ENCODE measurements around the gene KCND1.

KCND1 gene

DNA sequence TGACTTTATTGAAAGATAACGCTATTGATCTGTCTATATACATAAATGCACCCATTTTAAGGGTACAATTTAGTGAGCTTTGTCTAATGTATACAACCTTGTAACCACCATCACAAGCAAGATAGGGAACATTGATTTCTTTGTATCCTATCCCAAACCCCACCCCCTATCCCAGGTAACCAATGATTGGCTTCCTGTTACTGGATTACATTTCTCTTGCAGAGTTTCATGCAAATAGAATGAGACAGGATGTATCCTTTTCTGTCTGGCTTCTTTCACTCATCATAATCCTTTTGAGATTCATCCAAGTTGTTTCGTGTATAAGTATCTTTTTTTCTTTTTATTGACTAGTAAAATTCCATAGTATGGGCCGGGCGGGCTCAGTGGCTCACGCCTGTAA is 32.1 kb upstream of the KCND1 start:
- Histone ChIP-seq H3K9ac (ENCODE audit: low read length) (no peak overlapping the region), H3K9me3 (ENCODE audit: insufficient read depth, low read length) (no peaks in the 10 kb centered on the region), H3K9me2 (replicated peaks; ENCODE audit: insufficient read depth, low read length) (no peaks in the 10 kb centered on the region), H3F3A (ENCODE audit: insufficient read depth) (peaks cover 6% of the 10 kb centered on the region; the same call in 1 of the 2 replicates), H3K36me3 (ENCODE audit: low read length) (no peaks in the 10 kb centered on the region), H3K79me2 (ENCODE audit: insufficient read depth, low read length) (peaks cover 8% of the 10 kb centered on the region; the same call in 1 of the 2 replicates), H3K27ac (ENCODE audit: low read depth, low read length) (no peak overlapping the region), H2AFZ (ENCODE audit: low read depth, low read length, severe bottlenecking) (no peak overlapping the region), H3K27me3 (ENCODE audit: low read length) (no peaks in the 10 kb centered on the region), H4K20me1 (ENCODE audit: low read depth, low read length) (no peaks in the 10 kb centered on the region), H3K4me2 (ENCODE audit: low read depth, low read length, poor library complexity, severe bottlenecking) (no peak overlapping the region), H3K4me3 (ENCODE audit: insufficient read depth, low read length, poor library complexity, severe bottlenecking) (no peak overlapping the region)
- no peak for TF ChIP-seq EZH2phosphoT487 (conservative IDR thresholded peaks at IDR 0.05; ENCODE audit: low read length)
- TF ChIP-seq, protein P1, sequence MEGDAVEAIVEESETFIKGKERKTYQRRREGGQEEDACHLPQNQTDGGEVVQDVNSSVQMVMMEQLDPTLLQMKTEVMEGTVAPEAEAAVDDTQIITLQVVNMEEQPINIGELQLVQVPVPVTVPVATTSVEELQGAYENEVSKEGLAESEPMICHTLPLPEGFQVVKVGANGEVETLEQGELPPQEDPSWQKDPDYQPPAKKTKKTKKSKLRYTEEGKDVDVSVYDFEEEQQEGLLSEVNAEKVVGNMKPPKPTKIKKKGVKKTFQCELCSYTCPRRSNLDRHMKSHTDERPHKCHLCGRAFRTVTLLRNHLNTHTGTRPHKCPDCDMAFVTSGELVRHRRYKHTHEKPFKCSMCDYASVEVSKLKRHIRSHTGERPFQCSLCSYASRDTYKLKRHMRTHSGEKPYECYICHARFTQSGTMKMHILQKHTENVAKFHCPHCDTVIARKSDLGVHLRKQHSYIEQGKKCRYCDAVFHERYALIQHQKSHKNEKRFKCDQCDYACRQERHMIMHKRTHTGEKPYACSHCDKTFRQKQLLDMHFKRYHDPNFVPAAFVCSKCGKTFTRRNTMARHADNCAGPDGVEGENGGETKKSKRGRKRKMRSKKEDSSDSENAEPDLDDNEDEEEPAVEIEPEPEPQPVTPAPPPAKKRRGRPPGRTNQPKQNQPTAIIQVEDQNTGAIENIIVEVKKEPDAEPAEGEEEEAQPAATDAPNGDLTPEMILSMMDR (IDR thresholded peaks at IDR 0.05; ENCODE audit: insufficient read depth, low read length, poor library complexity, severe bottlenecking), result no peak

DNA sequence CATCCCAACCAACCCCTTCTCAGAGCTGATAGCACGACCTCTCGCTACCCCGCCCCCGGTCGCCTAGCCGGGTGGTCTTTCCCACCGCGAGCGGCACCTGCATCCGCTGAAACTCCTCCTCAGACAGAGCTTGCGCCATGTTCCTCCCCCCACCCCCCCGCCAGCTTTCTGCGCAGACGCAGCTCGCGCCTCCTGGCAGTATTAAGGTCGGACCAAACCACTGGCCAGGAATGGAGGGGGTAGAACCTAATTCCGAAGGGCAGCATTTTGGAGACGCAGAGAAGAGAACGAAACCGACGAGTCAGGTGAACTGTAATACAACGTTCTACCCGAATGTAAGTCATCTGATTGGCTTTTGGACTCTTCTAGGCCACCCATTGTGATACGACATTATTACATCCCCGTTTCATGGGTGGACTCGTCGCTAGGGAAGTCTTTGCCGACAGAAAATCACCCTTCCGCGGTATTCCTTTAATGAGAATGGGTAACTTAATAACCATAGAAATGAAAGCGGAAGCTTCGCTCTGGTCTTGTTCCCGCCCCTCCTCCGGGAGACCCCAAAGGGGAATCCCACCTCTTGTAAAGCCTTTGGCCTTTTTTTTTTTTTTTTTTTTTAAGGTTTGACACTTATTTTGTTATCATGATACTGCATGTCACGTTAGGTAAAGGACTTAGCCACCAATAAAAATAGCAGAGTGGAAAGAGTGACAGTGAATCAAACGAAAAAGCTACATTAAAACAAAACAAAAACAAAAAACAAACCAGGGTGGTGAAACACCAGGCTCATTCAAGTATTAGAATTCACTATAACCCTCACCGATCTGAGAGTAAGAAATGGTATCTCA is 30.7 kb upstream of the KCND1 start, which contains the start of gene GRIPAP1:
Gene GRIPAP1, minus strand, starts transcription at position 174 of the 845 bp plus-strand sequence. Its CDS starts 35 bp downstream, at position 139.
- Histone ChIP-seq H4K20me1 (ENCODE audit: low read depth, low read length) (no peaks in the 10 kb centered on the region), H3K4me3 (ENCODE audit: insufficient read depth, low read length, poor library complexity, severe bottlenecking) (peak within 1 kb of the TSS; percentile 96), H3F3A (ENCODE audit: insufficient read depth) (peaks cover 6% of the 10 kb centered on the region; the same call in 1 of the 2 replicates), H3K9me2 (replicated peaks; ENCODE audit: insufficient read depth, low read length) (no peaks in the 10 kb centered on the region), H3K27me3 (ENCODE audit: low read length) (no peaks in the 10 kb centered on the region), H3K27ac (ENCODE audit: low read depth, low read length) (peak within 1 kb of the TSS; percentile 82), H3K9me3 (ENCODE audit: insufficient read depth, low read length) (no peaks in the 10 kb centered on the region), H3K79me2 (ENCODE audit: insufficient read depth, low read length) (peaks cover 8% of the 10 kb centered on the region; the same call in 1 of the 2 replicates), H3K4me2 (ENCODE audit: low read depth, low read length, poor library complexity, severe bottlenecking) (peak within 1 kb of the TSS; percentile 75), H3K9ac (ENCODE audit: low read length) (peak within 1 kb of the TSS; percentile 91), H3K36me3 (ENCODE audit: low read length) (no peaks in the 10 kb centered on the region), H2AFZ (ENCODE audit: low read depth, low read length, severe bottlenecking) (peak within 1 kb of the TSS; percentile 94)
- TF ChIP-seq, protein P1 (IDR thresholded peaks at IDR 0.05; ENCODE audit: insufficient read depth, low read length, poor library complexity, severe bottlenecking), result no peak
- TF ChIP-seq EZH2phosphoT487 (conservative IDR thresholded peaks at IDR 0.05; ENCODE audit: low read length), result no peak

DNA sequence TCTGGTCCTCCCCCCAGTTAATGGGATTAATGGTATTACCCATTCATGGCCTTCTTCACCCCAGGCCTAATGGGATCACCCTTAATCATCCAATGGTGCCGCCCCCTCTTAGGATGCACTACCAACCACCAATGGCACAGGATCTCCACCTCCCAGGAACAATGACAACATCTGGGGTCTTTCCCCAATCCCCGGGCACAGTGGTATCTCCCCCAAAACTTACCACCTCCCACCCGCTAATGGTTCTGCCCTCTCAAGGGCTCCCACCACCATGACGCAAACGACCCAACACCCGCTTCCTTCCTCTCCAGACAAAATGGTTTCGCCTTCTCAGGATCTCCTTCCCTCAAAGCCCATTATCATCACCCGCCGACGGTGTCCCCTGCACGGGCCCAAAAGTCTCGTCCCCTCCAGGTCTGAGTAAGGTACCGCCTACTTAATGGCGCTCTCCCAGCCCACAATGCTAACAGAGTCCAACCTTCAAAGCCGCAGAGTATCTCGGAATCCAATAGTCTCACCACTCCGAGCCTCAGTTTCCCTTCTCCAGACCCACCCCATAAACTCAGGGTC is 30.0 kb upstream of the KCND1 start:
- no peaks in the 10 kb centered on the region for H4K20me1 ChIP-seq (ENCODE audit: low read depth, low read length)
- H3K9ac ChIP-seq (ENCODE audit: low read length), result peak overlapping the region; percentile 91
- H3K79me2 ChIP-seq (ENCODE audit: insufficient read depth, low read length), result peaks cover 8% of the 10 kb centered on the region; the same call in 1 of the 2 replicates
- peak overlapping the region; percentile 96 for H3K4me3 ChIP-seq (ENCODE audit: insufficient read depth, low read length, poor library complexity, severe bottlenecking)
- peak overlapping the region; percentile 75 for H3K4me2 ChIP-seq (ENCODE audit: low read depth, low read length, poor library complexity, severe bottlenecking)
- no peaks in the 10 kb centered on the region for H3K27me3 ChIP-seq (ENCODE audit: low read length)
- H3K36me3 ChIP-seq (ENCODE audit: low read length), result no peaks in the 10 kb centered on the region
- peak overlapping the region; percentile 82 for H3K27ac ChIP-seq (ENCODE audit: low read depth, low read length)
- peaks cover 6% of the 10 kb centered on the region; the same call in 1 of the 2 replicates for H3F3A ChIP-seq (ENCODE audit: insufficient read depth)
- H2AFZ ChIP-seq (ENCODE audit: low read depth, low read length, severe bottlenecking), result peak overlapping the region; percentile 94
- TF ChIP-seq, protein P1 (IDR thresholded peaks at IDR 0.05; ENCODE audit: insufficient read depth, low read length, poor library complexity, severe bottlenecking), result no peak
- no peak for TF ChIP-seq EZH2phosphoT487 (conservative IDR thresholded peaks at IDR 0.05; ENCODE audit: low read length)
- no peaks in the 10 kb centered on the region for H3K9me3 ChIP-seq (ENCODE audit: insufficient read depth, low read length)
- no peaks in the 10 kb centered on the region for H3K9me2 ChIP-seq (replicated peaks; ENCODE audit: insufficient read depth, low read length)
